GM10847 (cell line): Measurements from ENCODE around the gene VPS16.

Experiments
- POLR2A ChIP-seq: IDR thresholded peaks from 2 replicates; pipeline ENCODE4 v1.6.1; 2011; ENCODE audit not compliant: insufficient read length; ENCODE audit errors: extremely low read depth

VPS16 gene

GRCh38 chr20:2801286-2801728, 39.2 kb upstream of the VPS16 start:
- TF ChIP-seq POLR2A, result no peak

- TF ChIP-seq POLR2A, result no peak
These were observed 36.3 kb upstream of the VPS16 start for GRCh38 chr20:2804041-2804828.

DNA sequence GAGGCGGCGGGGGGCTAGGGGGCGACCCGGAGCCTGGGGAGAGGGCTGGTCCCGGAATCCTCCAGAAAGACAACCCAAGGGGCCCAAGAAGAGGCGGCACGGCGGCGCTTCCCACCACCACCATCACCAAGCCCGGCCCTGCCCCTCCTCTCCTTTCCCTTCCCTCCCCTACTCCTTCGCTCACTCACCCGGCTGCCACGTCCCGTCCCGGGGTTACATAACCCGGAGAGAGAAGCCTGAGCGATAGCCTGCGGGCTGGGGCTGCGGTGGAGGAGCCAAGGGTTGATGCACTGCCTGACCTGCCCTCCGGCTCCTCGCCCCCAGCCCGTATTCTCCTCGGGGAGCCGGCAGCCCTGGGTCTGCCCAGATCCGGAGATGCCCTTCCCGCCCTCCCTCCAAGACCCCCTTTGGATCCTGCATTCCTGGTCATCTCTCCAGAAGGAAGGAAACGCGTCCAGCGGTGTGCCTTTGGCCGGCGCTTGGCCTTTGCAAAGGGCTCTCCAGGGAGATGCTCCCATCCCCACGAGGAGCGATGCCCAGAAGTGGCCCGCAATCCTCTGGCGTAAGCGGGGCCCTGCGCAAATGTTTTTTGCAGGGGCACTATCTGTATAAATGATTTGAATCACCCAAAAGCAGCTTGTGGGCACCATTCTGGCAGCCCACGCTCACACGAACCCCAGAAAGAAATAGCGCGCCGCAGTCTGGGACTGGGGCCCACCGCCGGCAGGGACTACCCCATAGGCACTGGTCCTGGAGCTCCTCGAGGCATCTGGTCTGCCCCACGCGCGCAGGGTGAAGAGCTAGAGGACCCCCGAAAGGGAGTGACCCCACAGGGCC, 35.5 kb upstream of the VPS16 start:
- TF ChIP-seq POLR2A, result no peak

DNA sequence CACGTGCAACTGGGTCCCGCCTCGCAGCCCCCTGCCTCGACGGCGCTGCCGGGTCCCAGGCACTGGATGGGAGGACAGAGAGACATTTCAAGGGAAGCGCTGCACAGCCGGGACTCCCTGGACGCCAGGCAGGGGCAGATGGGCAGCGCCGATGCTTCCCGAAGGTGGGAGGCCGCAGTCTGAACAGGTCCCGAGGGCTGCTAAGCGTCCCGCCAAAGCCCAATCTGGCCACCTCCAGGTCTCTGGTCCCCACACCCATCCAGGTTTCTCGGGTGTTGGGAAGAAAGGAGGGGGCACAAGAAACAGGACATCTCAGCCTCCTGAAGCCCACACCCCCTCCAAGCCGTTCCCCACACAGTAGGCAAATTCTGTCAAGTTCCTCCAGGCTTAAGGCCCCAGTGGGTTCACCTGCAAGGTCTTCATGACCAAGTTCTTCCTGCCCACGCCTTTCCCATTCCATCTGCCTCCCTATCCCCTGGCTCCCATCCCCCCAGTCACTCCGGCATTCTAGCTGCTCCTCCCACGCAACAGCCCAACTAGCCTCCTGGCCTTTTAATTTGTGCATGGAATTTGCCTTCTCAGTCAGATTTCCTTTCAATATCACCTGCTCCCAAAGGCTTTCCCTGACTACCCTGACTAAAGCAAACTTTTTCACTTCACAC, 34.7 kb upstream of the VPS16 start:
- no peak for TF ChIP-seq POLR2A

GRCh38 chr20:2806351-2806701, 34.2 kb upstream of the VPS16 start:
- no peak for TF ChIP-seq POLR2A

- no peak for TF ChIP-seq POLR2A
These were observed 33.5 kb upstream of the VPS16 start for GRCh38 chr20:2807019-2807418.

DNA sequence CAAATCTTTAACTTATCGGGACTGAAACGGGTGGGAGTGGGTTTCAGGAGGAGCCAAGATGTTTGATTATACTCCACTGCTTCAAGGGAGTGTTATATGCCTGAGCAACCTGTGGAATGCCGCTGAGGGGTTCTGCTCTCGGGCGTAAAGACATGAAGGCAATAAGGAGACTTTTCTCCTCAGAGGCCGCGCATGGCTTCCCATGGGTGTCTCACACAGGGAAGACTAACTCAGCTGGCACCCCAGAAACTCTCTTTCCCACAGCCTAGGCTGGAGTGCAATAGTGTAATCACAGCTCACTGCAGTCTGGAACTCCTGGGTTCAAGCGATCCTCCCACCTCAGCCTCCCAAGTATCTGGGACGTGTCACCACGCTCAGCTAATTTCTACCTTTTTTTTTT, 30.9 kb upstream of the VPS16 start:
- TF ChIP-seq POLR2A, result no peak

GRCh38 chr20:2812189-2812588, 28.4 kb upstream of the VPS16 start:
- no peak for TF ChIP-seq POLR2A

DNA sequence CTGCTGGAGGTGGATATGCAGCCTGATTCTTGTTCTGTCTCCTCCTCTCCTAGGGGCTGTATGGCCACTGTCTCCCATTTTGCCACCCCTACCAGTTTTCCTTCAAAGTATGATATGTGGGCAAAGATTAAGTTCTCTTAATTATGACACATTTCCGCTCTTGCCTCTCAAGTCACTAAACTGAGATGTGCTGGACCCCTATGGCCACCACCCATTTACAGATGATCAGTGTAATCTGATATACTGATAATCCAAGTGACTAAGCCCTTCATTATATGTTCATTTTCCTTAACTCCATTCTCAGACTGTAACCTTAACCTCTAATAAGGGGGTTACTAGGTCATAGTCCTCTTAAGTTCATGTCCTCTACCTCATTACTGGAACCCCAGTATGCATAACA, 26.5 kb upstream of the VPS16 start:
- TF ChIP-seq POLR2A, result no peak

- no peak for TF ChIP-seq POLR2A
These were observed 25.9 kb upstream of the VPS16 start, which contains the start of gene C20orf141 for GRCh38 chr20:2814587-2815051. C20orf141 (plus strand) TSS chr20:2814987; CDS start chr20:2815185, 198 bp downstream.

DNA sequence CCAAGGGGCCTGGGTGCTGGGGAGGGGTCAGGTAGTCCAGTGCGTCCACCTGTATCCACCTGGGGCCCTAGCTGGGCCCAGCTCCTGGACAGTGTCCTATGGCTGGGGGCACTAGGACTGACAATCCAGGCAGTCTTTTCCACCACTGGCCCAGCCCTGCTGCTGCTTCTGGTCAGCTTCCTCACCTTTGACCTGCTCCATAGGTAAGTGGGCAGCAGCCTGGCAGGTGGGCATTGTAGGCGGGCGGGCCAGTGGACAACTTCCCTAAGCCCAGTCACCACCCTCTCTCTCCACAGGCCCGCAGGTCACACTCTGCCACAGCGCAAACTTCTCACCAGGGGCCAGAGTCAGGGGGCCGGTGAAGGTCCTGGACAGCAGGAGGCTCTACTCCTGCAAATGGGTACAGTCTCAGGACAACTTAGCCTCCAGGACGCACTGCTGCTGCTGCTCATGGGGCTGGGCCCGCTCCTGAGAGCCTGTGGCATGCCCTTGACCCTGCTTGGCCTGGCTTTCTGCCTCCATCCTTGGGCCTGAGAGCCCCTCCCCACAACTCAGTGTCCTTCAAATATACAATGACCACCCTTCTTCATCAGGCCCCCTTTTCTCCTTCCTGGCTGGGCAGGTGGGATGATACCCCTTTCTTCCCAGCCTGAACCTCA, 25.2 kb upstream of the VPS16 start:
- TF ChIP-seq POLR2A, result no peak

DNA sequence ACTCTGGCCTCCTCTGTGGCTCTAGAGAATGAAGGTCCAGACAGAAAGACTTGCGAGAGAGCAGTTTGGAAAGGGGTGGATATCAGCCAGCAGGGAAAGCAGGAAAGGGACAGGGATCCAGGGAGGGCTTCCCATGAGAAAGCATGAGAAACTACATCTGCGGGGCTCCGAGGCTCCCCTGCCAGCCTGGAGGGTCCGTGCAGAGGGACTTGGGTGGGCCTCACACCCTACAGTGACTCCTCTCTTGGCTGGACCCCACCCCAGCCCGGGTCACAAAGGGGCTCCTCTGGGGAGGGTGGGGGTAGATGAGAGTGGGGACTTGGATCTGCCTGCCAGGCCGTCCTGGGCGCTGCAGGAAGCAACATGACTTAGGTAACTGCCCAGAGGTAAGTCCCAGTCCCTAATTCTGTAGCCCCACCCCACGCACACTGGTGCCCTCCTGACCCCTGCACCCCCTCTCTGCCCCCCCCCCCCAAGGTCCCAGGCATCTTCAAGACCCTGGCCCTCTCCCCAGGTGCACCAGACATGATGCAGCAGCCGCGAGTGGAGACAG, 24.4 kb upstream of the VPS16 start, which contains the start of gene TMEM239:
TSS of gene TMEM239 (plus strand) at position 335 of the 553 bp plus-strand sequence. CDS start at position 526, 191 bp downstream.
- TF ChIP-seq POLR2A, result no peak

- no peak for TF ChIP-seq POLR2A
These were observed 23.8 kb upstream of the VPS16 start for GRCh38 chr20:2816583-2817340.

DNA sequence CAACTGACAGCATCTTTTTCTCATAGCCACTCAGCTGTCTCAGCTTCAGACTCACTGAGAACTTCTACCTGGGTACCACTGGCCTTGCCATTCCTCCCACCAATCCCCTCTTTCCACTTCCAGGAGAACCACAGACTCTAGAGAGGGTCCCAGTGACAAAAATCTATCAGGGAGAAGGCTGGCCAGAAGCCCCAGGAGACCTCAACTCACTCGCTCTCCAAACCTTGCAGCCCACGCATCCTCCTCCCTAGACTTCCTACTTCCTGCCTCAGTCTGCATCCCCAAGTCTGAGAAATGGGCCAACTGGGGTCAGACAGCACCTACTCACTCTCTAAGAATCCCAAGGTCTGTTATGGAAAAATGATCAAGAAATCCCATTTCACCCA, 23.2 kb upstream of the VPS16 start:
- no peak for TF ChIP-seq POLR2A
